GM08714 (cell line): ENCODE results near the gene TMEM131L.
"Not testable (repeated sequence)": the region's sequence is repeated elsewhere in the genome, so short reads cannot be mapped to it uniquely, and the experiment has no call there.

Source experiments
- H3K4me3 ChIP-seq: fragments of 200-500 bp; sonication (Bioruptor generic); 2 replicates; pipeline ENCODE4 v1.5.1; 2014; ENCODE audit warnings: mild to moderate bottlenecking, low read length, inconsistent platforms
- ZNF274 ChIP-seq: IDR thresholded peaks from 2 replicates; pipeline ENCODE4 v1.6.1; 2012; ENCODE audit warnings: mild to moderate bottlenecking, low read depth, low read length

TMEM131L gene

DNA sequence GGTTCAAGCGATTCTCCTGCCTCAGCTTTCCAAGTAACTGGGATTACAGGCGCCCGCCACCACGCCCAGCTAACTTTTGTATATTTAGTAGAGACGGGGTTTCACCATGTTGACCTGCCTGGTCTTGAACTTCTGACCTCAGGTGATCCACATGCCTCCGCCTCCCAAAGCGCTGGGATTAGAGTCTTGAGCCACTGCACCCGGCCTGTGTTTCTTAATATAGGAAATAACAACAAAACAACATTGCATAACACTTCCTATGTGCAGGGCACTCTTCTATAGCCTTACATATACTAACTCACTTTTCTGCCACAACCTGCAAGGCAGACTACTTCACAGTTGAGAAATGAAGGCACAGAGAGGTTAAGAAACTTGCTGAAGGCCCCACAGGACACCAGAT is 12.8 kb upstream of the TMEM131L start:
- no peak for TF ChIP-seq ZNF274
- no peak overlapping the region for H3K4me3 ChIP-seq

DNA sequence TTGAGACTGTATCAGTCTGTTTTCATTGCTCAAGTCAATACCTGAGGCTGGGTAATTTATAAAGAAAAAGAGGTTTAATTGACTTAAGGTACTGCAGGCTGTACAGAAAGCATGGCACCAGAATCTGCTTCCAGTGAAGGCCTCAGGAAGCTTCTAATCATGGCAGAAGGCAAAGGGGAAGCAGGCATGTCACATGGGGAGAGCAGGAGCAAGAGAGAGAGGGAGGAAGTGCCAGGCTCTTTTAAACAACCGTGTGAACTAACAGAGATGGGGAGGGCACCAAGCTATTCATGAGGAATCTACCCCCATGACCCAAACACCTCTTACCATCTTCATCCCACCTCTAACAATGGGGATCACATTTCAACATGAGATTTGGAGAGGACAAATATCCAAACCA is 7.2 kb upstream of the TMEM131L start:
- no peak overlapping the region for H3K4me3 ChIP-seq
- TF ChIP-seq ZNF274 = no peak

DNA sequence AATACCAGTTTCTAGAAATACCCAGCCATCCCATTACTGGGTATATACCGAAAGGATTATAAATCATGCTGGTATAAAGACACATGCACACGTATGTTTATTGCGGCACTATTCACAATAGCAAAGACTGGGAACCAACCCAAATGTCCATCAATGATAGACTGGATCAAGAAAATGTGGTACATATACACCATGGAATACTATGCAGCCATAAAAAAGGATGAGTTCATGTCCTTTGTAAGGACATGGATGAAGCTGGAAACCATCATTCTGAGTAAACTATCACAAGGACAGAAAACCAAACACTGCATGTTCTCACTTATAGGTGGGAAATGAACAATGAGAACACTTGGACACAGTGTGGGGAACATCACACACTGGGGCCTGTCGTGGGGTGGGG is 4.6 kb upstream of the TMEM131L start:
- not testable (repeated sequence) for H3K4me3 ChIP-seq

DNA sequence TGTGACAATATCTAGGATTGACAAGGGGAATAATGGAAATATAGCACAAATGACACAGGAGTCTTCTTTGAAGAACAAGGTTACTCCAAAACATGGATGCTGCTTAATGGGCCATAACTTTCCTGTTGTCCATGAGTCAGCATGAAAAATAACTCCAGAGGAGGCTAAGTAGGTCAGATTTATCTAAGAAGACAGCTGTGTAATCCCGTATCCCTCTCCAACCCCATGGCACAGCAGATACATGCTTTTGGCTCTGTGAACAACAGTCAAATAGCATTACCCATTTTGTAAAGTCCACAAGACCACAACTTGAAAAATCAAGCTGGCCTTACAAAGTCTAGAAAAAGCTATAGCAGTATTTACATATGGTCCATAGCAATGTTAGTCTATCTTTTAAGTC is 2.1 kb upstream of the TMEM131L start:
- H3K4me3 ChIP-seq = no peak overlapping the region
- TF ChIP-seq ZNF274 = no peak

DNA sequence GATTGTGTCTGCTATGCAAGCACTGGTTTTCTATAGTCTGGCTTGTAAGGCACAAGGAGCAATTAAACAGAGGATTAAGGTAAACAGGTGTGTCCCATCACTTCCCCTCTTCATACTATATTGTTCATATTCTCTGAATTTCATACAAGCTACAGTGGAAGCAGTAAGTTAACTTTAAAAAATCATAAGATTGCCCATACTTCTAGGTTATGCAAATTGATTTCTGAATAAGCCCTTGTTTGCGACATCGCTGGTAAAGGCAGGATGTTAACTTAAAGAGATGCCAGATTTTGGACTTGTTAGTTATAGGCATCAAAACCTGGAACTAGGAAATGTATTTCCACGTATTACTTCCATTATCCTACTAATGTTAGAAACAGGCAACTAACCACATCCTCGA is 1.0 kb upstream of the TMEM131L start:
- no peak for TF ChIP-seq ZNF274
- peak overlapping the region; percentile 75; the same call in 1 of the 2 replicates for H3K4me3 ChIP-seq

DNA sequence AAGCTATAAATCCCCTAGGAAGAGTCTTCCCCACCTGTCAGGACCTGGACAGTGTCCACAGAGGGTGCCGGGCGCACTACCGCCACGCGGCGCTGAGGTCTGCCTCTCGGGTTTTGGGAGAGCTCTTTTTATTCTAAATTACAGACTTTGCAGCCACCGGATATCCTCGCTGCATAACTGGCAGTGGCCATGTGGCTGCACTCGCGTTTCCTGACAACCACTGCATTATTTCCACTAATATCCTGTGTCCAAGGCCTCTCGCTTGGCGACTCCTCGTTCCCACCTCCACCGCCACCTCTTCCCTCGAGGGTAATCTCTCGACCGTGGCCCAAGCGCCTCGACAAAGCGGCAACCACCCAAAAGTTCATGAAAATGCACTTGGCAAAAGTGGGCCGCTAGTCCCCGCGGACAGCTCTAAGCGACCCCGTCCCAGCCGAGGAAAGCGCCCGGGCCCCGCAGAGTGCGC is 512 bp upstream of the TMEM131L start:
- TF ChIP-seq ZNF274 = no peak
- peak overlapping the region; percentile 75; the same call in 1 of the 2 replicates for H3K4me3 ChIP-seq

DNA sequence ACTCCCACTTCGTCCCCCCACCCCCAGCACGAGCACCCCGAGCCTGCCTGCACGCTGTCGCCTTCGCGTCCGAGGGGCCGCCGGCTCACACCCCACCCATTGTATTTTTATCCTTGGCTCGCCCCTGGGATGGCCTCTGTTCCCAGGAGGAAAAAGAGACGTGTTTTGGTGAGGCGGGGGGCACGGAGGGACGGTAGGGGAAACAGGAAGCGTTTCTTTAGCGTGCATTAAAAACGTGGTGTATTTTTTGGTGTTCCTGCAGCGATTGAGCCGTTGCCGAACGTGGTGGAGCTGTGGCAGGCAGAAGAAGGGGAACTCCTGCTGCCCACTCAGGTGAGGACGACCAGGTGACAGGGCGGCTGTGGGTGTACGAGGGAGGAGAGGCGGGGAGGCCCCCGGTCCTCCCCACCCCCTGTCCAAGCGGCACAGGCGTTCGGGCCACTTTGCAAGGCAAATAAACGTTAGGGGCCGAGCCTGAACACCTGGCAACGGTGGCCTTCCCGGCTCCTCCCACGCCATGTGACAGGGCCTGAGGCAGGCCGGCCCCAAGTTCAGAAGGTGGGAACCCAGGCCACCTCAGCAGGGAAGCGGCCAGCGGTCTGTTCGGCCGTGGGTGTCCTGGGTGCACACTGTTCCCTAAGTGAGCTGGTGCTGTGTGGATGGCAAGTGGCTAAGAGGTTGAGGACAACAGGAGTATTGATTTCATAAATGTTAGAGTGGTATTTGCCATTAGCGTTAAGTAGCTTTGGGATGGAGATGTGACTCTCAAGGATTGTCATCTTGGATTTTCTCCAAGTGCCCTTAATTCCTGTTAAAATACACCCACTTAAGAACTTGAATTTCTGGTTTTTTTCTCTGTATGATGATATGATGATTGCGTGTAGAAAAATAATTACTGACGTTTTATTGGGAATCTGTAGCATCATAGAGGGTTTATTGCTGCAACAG is 1.1 kb downstream of the TMEM131L start:
- H3K4me3 ChIP-seq = peak overlapping the region; percentile 76
- no peak for TF ChIP-seq ZNF274

DNA sequence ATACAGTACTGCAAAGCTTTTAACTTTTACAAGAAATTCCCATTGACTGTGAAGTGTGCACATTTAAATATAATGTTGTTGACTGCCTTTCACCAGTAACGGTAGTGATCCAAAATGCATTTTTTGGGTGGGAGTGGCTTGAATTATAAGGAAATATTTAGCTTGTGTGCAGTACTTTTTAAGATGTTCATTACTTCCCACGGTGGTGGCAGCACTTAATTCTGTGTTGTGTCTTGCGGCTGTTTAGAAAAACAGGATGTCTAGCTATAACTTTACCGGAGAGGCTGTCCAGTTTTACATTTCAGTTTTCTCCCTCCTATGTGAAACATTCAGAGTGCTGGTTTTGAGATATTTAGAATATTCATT is 1.7 kb downstream of the TMEM131L start:
- H3K4me3 ChIP-seq = peak overlapping the region; percentile 76
- no peak for TF ChIP-seq ZNF274

DNA sequence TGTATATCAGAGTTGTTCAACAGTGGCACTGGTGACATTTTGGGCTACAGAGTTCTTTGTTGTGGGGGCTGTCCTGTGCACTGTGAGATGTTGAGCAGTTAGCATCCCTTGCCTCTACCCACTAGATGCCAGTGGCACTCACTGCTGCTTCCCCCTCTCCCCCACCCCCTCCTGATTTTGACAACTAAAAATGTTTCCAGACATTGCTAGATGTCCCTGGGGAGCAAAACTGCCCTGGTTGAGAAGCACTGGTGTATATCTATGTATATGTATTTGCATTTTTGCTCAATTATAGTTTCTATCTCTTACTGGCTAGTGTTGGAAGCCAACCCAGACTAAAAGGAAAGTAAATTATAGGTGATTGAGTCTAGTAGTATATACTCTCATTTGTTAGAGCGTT is 2.4 kb downstream of the TMEM131L start:
- no peak for TF ChIP-seq ZNF274
- H3K4me3 ChIP-seq = peak overlapping the region; percentile 76

DNA sequence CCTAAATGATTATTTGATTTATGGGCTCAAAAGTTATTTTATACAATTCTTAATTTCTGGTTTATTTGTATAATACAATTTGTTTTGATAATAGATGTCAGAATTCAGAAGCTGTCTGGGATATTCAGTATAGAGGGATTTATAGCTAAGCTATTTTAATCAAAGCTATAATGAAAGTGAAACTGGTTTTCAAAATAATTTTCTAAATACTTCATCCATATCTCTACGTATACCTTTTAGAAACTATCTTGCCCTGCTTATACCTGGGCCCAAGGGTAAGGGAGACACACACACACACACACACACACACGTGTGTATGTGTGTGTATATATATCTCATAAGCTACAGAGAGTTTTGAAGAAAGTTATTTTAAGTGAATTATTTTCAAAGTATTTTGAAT is 2.9 kb downstream of the TMEM131L start:
- TF ChIP-seq ZNF274 = no peak
- peak overlapping the region; percentile 76; the same call in 1 of the 2 replicates for H3K4me3 ChIP-seq

DNA sequence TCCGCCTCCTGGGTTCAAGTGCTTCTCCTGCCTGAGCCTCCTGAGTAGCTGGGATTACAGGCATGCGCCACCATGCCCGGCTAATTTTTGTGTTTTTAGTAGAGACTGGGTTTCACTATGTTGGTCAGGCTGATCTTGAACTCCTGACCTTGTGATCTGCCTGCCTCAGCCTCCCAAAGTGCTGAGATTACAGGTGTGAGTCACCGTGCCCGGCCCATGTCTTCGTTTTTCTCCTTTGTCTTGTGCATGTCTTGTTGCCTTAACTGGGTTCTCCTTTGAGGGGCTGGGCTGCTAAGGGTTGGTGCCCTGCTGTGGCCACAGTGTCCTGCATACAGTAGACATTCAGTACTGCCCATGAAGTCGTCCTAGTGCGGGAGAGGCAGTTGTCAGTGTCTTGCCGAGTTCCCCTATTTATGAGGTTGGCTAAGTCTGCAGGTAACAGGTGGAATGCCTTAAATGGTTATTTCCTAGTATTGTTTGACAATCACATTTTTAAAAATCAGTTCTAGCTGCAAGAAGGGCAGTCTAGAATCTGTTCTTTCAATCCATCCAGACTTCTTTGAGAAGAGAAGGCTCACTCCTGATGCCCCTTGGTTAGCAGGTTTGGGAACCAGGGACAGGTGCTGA is 5.0 kb downstream of the TMEM131L start:
- H3K4me3 ChIP-seq = peak overlapping the region; percentile 65; the same call in 1 of the 2 replicates

DNA sequence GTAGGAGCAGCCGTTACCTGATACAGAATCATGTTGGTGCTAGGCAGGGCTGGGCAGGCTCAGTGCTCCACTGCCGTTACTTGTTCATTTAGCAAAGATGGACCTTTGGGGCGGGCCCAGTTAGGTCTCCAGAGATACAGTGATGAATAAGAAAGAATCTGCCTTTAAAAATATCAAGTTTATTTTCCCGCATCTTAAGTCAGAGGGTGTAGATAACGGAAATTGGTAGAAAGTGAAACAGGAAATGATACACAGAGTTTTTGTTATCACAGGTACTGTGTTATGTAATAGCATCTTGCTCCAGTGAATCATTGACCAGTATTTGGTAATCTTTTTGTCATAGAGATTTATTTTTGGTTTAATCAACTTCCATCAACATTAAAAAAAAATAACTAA is 5.5 kb downstream of the TMEM131L start:
- H3K4me3 ChIP-seq = peak overlapping the region; percentile 65; the same call in 1 of the 2 replicates
- TF ChIP-seq ZNF274 = no peak

DNA sequence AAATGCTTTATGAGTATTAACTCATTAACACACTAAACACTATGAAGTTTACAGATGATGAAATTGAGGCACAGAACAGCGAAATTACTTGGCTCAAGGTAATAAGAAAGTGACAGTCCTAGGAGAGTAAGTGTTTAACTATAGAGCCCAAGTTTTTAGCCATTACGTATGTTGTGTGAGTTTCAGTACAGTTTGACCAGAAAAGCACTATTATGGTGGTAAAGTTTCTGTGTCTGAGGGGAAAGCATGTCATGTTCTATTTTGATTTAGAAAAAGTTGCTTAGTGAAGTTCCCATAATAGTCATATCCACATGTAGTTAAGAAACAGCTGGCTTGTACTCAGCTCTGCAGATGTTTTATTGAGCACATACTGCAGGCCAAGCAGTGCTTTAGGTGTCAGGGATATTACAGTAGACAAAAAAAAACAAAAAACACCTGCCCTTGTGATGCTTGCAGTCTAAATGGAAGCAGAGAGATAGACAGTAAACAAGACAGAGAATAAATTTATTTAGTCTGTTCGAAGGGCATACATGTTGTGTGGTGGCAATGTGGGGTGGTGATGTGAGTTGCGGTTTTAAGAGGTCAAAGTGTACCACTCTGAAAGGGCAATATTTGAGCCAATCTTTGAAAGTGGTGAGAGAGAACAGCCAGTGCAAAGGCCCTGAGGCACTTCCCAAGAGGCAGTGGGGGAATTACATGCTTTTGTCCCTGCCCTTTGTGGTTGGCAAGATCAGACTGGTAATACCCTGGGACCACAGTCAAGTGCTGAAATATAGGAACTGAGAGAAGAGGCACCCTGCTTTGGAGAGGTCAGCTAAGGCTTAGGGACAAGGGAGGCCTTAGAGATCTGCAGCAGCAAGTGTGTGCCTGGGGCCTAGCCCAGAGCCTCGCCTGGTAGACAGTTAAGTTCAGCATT is 6.2 kb downstream of the TMEM131L start:
- peak overlapping the region; percentile 25; the same call in 1 of the 2 replicates for H3K4me3 ChIP-seq

DNA sequence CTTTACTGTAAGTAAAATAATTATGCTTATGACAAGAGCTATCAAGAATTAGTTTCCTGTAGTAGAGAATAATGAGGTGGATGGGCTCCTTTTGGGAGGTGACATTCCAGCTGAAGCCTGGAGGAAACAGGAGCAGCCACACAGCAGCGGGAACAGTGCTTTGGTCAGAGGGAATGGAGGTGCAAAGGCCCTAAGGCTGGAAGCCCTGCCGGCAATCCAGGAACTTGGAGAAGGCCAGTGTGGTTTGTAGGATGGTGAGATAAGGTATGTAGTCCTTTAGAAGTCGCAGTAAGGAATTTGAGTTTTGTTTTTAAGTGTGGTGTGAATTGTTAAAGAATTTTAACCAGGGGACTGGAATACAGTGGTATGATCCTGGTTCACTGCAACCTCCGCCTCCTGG is 8.1 kb downstream of the TMEM131L start:
- no peak overlapping the region for H3K4me3 ChIP-seq

More for the DNA sequence above, 6.2 kb downstream of the TMEM131L start:
- TF ChIP-seq ZNF274 = no peak

More for the DNA sequence above, 8.1 kb downstream of the TMEM131L start:
- no peak for TF ChIP-seq ZNF274
